Esophagus muscularis mucosa (tissue), 4 donors: ENCODE results near the gene PTPRK. TPM values are rescaled to one million over a fixed set of nuclear protein-coding genes. Genes with fewer than 3 reads are reported as not detected.

Source experiments
- DNase-seq: peaks from one replicate; pipeline ENCODE4 v3.0.0-alpha.2; 2017; ENCODE audit errors: extremely low spot score
- H3K27ac ChIP-seq, 4 donors: fragments of 200-600 bp; sonication (generic); replicated peaks in 1 of 4; 1 replicate in 3 of 4; 2 replicates in 1 of 4; pipeline ENCODE4 v1.5.1; 2016 to 2019; ENCODE audit warnings: mild to moderate bottlenecking in 1 of 4
- H3K27me3 ChIP-seq, 4 donors: fragments of 200-600 bp; sonication (generic); one replicate each; pipeline versions ENCODE4 v1.5.1 to v1.6.0; 2016 to 2019
- H3K36me3 ChIP-seq, 4 donors: fragments of 200-600 bp; sonication (generic); one replicate each; pipeline ENCODE4 v1.5.1; 2016 to 2019
- H3K4me1 ChIP-seq, 4 donors: fragments of 200-600 bp; sonication (generic); one replicate each; pipeline ENCODE4 v1.5.1; 2016 to 2019
- H3K4me3 ChIP-seq, 4 donors: fragments of 200-600 bp; sonication (generic); 1 replicate in 2 of 4; 2 replicates in 2 of 4; pipeline ENCODE4 v1.5.1; 2016 to 2019; ENCODE audit warnings: mild to moderate bottlenecking in 4 of 4, moderate library complexity in 1 of 4
- H3K9me3 ChIP-seq, 4 donors: fragments of 200-600 bp; sonication (generic); 1 replicate in 3 of 4; 2 replicates in 1 of 4; pipeline ENCODE4 v1.5.1; 2016 to 2019
- EP300 ChIP-seq: sonication (generic); formaldehyde crosslinking; IDR thresholded peaks from one replicate; pipeline ENCODE4 v1.6.1; 2017; ENCODE audit warnings: antibody characterized with exemption
- POLR2A ChIP-seq: fragments of 450-650 bp; IDR thresholded peaks from one replicate; pipeline ENCODE4 v1.6.1; 2017; ENCODE audit warnings: antibody characterized with exemption, moderate library complexity, mild to moderate bottlenecking, low read depth
- POLR2AphosphoS5 ChIP-seq, 2 donors: sonication (generic); formaldehyde crosslinking; IDR thresholded peaks; one replicate each; pipeline ENCODE4 v1.6.1; 2017; ENCODE audit warnings: antibody characterized with exemption in 2 of 2
- WGBS: methylation state at CpG from one replicate; pipeline ENCODE4 v1.1.5; 2018; 5-methylcytosine and 5-hydroxymethylcytosine counted together
- intact Hi-C: fragments of 100-400 bp; cut with DNase I; formaldehyde crosslinking; loops from one replicate; pipeline ENCODE4 v1.15.1; 2023
- total RNA-seq, 4 donors: library from RNA; depleted of rRNA; stranded (reverse); fragments of >200 nt; gene quantifications; one replicate each; pipeline versions ENCODE4 v1.1.0 to v1.2.1, GENCODE V29; 2016
- TF ChIP-seq, protein P1 (sequence below), 3 experiments: fragments of 200-600 bp in 2 of 3; fragments of 450-650 bp in 1 of 3; sonication (generic) in 2 of 3; IDR thresholded peaks; one replicate each; pipeline ENCODE4 v1.5.1; 2017 to 2019; ENCODE audit warnings: antibody characterized with exemption in 3 of 3, mild to moderate bottlenecking in 2 of 3, moderate library complexity in 1 of 3

The PTPRK gene
- total RNA-seq, 4 donors from 2014 or later, result 36.8 to 53.1 (median 43.8) TPM

DNA sequence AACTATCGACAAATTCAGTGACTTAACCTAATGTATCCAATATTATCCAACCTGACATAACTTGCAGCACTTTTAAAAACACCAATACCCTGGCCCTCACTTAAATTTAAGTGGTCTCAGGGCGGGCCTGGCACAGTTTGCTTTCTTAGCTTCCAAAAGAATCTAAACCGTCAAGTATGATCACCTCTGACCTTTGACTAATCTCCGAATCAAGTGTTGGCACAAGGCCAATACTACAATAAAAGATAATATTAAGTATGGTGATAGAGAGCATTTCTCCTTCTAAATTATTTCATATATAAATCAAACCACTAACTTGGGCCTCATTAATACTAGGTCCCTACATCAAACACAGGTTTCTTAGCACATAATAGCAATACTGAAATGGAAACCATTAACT, 153.0 kb downstream of the PTPRK start:
- Histone ChIP-seq H3K4me1 (peaks cover 18 to 41% (median 34%) of the 10 kb centered on the region in 4 donors), H3K9me3 (no peaks in the 10 kb centered on the region), H3K4me3 (no peak overlapping the region), H3K27ac (no peak overlapping the region), H3K36me3 (no peaks in the 10 kb centered on the region), H3K27me3 (no peaks in the 10 kb centered on the region)
- no peak for TF ChIP-seq EP300
- TF ChIP-seq, protein P1, sequence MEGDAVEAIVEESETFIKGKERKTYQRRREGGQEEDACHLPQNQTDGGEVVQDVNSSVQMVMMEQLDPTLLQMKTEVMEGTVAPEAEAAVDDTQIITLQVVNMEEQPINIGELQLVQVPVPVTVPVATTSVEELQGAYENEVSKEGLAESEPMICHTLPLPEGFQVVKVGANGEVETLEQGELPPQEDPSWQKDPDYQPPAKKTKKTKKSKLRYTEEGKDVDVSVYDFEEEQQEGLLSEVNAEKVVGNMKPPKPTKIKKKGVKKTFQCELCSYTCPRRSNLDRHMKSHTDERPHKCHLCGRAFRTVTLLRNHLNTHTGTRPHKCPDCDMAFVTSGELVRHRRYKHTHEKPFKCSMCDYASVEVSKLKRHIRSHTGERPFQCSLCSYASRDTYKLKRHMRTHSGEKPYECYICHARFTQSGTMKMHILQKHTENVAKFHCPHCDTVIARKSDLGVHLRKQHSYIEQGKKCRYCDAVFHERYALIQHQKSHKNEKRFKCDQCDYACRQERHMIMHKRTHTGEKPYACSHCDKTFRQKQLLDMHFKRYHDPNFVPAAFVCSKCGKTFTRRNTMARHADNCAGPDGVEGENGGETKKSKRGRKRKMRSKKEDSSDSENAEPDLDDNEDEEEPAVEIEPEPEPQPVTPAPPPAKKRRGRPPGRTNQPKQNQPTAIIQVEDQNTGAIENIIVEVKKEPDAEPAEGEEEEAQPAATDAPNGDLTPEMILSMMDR (IDR thresholded peaks at IDR 0.05), result no peak
- TF ChIP-seq POLR2A, result no peak
- no peak for DNase-seq
- intact Hi-C loops, result no loop called here
- 73% methylated on average over 4 of the region's 4 CpGs for WGBS

- DNase-seq, result no peak
- Histone ChIP-seq H3K4me1 (peaks cover 18 to 36% (median 29%) of the 10 kb centered on the region in 4 donors), H3K36me3 (no peaks in the 10 kb centered on the region), H3K27ac (no peak overlapping the region), H3K4me3 (no peak overlapping the region), H3K9me3 (no peaks in the 10 kb centered on the region), H3K27me3 (no peaks in the 10 kb centered on the region)
- 96% methylated on average over 3 of the region's 3 CpGs for WGBS
- TF ChIP-seq EP300, result no peak
- no peak for TF ChIP-seq POLR2AphosphoS5 (IDR thresholded peaks at IDR 0.05)
- no peak for TF ChIP-seq POLR2A
- TF ChIP-seq, protein P1 (IDR thresholded peaks at IDR 0.05), result no peak
- intact Hi-C loops, result no loop called here
These were observed 154.8 kb downstream of the PTPRK start for GRCh38 chr6:128365520-128366160.

DNA sequence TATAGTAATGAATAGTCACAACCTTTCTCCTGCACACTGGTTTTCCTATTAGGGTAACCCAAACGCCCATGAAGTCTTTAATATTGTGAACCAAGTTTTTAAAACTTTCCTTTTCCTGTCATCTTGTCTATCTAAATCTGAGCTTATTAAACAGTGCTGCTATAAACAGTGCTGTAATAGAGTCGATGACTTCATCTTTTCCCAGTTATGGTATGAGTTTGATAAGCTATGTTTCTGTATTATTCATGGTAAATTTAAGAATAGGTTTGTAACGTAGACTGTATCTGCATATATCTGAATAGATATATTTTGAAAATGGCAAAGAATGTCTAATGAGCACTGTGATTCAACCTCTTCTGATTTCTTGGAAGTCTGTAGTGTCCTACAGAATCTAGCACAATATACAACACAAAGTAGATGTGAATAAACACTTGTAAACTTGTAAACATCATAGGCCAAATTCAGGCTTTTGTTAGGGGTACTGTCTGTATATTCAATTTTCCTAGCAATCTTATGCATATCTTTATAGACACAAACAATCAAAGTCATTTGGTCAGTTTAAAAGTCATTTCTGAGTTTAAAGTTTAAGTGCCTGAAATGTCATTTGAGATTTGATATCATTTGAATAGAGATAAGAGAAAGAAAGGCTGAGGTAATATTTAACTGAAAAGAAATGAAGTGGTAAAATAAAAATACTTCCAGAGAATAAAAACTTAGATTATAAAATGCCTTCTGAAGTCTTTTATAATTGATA, 155.5 kb downstream of the PTPRK start:
- Histone ChIP-seq H3K27me3 (no peaks in the 10 kb centered on the region), H3K4me1 (peaks cover 14 to 29% (median 23%) of the 10 kb centered on the region in 4 donors), H3K27ac (no peak overlapping the region), H3K9me3 (no peaks in the 10 kb centered on the region), H3K4me3 (no peak overlapping the region), H3K36me3 (no peaks in the 10 kb centered on the region)
- 75% methylated on average over 3 of the region's 3 CpGs for whole genome bisulfite sequencing
- no peak for TF ChIP-seq EP300
- TF ChIP-seq POLR2AphosphoS5 (IDR thresholded peaks at IDR 0.05), result no peak
- TF ChIP-seq, protein P1 (IDR thresholded peaks at IDR 0.05), result no peak
- no peak for TF ChIP-seq POLR2A
- intact Hi-C loops, result no loop called here
- DNase-seq, result no peak

GRCh38 chr6:128363020-128363813, 157.2 kb downstream of the PTPRK start:
- 88% methylated on average over 1 of the region's 1 CpG for WGBS
- Histone ChIP-seq H3K36me3 (no peaks in the 10 kb centered on the region), H3K27ac (no peak overlapping the region), H3K4me1 (peaks cover 8 to 26% (median 23%) of the 10 kb centered on the region in 4 donors), H3K4me3 (no peak overlapping the region), H3K27me3 (no peaks in the 10 kb centered on the region), H3K9me3 (no peaks in the 10 kb centered on the region)
- no peak for DNase-seq
- no peak for TF ChIP-seq POLR2AphosphoS5 (IDR thresholded peaks at IDR 0.05)
- TF ChIP-seq POLR2A, result no peak
- intact Hi-C loops, result no loop called here

- Histone ChIP-seq H3K4me1 (peaks cover 15 to 38% (median 29%) of the 10 kb centered on the region in 4 donors), H3K9me3 (no peaks in the 10 kb centered on the region), H3K36me3 (no peaks in the 10 kb centered on the region), H3K27me3 (no peaks in the 10 kb centered on the region), H3K4me3 (no peak overlapping the region), H3K27ac (no peak overlapping the region)
- no peak for DNase-seq
- intact Hi-C loops, result no loop called here
- 93% methylated on average over 2 of the region's 2 CpGs for WGBS
- TF ChIP-seq POLR2A (no peak), POLR2AphosphoS5 (IDR thresholded peaks at IDR 0.05) (no peak), EP300 (no peak)
- TF ChIP-seq, protein P1 (IDR thresholded peaks at IDR 0.05), result no peak
These were observed 159.0 kb downstream of the PTPRK start for GRCh38 chr6:128361378-128361777.
